GM18909 (cell line): ENCODE measurements around the gene ME1.
"Not testable (repeated sequence)": the region's sequence is repeated elsewhere in the genome, so short reads cannot be mapped to it uniquely, and the experiment has no call there.

Experiments used
- ATAC-seq: cut with Tn5 transposase; IDR thresholded peaks from one replicate; pipeline ENCODE4 v1.9.1; 2021; ENCODE audit warnings: mild to moderate bottlenecking; ENCODE audit not compliant: unreplicated experiment, poor library complexity

The ME1 gene

DNA sequence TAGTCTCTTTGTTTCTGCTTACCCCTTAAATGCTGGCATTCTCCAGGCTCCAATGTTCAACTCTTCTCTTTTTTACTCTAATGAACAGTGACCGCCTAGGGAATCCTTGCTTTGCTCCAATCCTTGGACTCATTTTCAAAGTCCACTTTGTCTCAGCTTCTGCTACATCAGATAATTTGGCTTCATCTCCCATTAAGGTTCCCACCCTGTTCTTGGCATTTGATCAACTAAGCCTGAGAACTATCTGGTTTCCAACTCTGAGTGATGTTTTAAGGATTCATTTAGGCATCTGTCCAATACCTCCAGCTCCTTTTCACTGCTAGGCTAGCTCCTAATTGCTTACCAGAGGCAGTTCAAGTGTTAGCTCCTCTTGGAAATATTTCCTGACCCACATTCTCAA, 64.9 kb downstream of the ME1 start:
- ATAC-seq: no peak

GRCh38 chr6:83362349-83362748, 68.5 kb downstream of the ME1 start:
- ATAC-seq: not testable (repeated sequence)

- no peak for ATAC-seq
These were observed 71.2 kb downstream of the ME1 start for GRCh38 chr6:83359638-83360037.

GRCh38 chr6:83354747-83355146, 76.1 kb downstream of the ME1 start:
- ATAC-seq: no peak

DNA sequence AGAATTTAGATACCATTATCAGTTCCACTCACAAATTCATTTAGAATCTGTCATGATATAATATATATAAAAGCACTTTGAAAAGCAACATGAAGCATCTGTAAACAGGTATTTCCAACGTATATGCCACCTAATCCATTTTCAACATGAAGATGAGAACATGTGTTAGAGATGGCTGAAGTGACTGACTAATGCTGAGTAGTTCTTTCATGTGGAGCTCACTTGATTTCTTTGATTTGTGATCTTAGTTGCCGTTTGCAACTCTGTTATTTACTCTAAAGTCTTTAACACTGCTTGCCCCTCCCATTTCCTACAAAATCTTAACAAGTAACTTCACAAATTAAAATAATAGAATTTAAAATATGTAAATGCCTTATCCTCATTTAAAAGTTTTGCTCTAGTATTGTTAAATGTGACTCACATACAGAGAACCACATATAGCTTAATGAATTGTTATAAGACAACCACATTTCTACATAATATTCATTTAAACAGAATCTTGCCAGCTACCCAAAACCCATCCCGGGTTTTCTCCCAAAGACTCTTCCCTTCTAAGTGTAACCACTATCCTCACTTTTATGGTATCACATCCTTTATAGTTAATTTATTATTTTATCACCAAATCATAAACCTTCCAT, 78.3 kb downstream of the ME1 start:
- no peak for ATAC-seq

DNA sequence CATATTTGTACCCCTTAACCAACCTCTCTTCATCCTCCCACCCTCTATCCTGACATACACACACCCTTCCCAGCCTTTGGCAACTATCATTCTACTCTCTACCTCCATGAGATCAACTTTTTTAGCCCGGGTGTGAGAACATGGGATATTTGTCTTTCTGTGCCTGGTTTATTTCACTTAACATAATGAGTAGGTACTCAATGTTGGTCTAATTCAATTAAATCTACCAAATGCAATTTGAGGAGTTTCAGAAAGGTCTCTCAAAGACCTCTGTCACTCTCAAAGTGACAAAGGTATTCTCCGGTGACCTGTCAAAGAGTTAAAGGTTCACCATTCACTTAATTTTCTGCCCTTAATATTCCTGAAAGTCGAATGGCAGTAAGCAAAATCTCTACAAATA, 87.7 kb downstream of the ME1 start:
- ATAC-seq: no peak

GRCh38 chr6:83341765-83342164, 89.1 kb downstream of the ME1 start:
- no peak for ATAC-seq

- ATAC-seq: not testable (repeated sequence)
These were observed 96.9 kb downstream of the ME1 start for GRCh38 chr6:83333916-83334315.

DNA sequence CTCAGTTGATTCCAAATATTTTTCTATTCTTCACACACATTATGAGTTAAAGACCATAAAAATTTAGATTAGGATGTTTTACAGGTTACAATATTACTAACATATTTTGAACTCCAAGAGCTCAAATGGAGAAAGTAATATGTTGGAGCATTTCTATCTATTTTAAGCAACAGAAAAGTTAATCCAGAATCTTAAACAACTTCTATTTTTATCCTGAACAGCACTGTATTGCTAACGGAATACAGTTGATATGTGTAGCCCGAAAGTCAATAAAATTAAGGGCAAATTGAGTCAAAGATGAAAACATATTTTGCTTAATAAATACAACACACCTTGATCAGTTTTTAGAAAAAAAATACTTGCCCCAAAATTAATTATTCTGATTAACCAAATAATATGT, 97.4 kb downstream of the ME1 start:
- no peak for ATAC-seq

GRCh38 chr6:83314693-83315092, 116.2 kb downstream of the ME1 start:
- no peak for ATAC-seq

- no peak for ATAC-seq
These were observed 117.0 kb downstream of the ME1 start for GRCh38 chr6:83313882-83314281.

DNA sequence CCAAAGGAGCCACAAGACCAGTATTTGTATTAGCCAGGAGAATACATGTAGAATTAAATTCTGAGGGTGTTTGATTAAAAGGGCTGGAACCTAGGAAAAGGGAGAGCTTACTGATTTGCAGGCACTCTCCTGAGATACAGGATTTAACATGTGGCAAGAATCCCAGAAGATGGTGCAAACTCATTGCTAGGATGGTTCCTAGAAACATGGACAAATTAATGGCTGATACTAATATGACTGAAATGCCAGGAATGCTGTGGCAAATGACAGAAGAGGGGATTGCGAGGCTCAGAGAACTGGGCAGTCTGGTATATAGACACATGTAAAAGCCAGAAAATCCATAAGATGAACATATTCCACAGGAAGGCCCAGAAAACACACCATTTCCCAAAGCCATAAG, 119.6 kb downstream of the ME1 start:
- ATAC-seq: no peak

DNA sequence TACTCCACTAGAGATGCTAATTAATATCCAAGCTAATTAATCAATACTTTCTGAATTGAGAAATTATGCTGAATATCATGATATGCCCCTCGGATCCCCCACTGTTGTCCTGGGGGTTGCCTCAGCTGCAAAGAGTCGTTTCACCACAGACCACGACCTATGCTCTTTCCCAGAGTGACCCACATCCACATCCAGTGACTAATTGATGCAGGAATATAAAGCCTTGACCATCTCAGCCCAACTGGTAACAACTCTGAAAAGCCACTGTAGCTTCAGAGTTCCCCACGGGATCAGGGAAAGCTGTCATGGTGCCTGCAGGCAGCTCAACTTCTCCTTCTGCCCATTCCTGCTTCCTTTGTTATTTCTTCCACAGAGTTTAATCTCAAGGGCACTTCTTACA, 120.8 kb downstream of the ME1 start:
- no peak for ATAC-seq

GRCh38 chr6:83309344-83309743, 121.5 kb downstream of the ME1 start:
- no peak for ATAC-seq

GRCh38 chr6:83308833-83309232, 122.0 kb downstream of the ME1 start:
- no peak for ATAC-seq

DNA sequence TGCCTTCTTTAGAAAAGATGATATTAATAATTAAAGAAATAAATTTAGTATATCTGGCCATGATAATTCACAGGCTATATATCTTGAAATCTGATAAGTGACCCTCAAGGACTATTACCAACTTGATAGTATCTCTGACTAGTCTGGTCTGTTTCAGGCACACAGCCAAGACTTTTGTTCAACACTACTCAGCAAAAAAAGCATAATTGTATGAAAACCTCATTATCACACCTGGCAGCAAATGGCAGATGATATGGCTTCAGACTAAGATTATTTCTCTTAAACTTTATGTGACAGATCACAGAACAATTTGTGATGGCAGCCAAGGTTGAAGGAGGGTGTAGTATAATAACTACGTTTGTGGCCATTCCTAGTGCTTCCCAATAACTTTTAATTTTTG, 123.0 kb downstream of the ME1 start:
- ATAC-seq: no peak

GRCh38 chr6:83303426-83303825, 127.4 kb downstream of the ME1 start:
- no peak for ATAC-seq

DNA sequence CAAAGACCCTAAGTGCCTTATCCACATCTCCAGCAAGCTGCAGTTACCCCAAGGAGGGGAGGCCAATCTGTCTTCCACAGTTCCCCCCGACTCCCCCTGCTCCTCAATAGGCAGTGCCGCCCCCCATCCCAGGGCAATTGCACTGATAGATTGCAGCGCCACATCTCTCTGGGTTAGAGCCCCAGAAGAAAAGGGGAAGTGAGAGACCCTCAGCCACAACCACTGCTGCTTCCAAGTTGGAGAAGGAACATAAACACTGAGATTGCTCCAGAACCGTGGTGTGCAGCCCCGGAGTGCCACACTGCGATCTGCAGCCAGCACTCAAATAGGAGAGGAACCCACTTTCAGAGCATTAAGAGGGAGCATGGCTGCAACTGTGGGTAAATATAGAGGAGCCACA, 136.2 kb downstream of the ME1 start:
- no peak for ATAC-seq

DNA sequence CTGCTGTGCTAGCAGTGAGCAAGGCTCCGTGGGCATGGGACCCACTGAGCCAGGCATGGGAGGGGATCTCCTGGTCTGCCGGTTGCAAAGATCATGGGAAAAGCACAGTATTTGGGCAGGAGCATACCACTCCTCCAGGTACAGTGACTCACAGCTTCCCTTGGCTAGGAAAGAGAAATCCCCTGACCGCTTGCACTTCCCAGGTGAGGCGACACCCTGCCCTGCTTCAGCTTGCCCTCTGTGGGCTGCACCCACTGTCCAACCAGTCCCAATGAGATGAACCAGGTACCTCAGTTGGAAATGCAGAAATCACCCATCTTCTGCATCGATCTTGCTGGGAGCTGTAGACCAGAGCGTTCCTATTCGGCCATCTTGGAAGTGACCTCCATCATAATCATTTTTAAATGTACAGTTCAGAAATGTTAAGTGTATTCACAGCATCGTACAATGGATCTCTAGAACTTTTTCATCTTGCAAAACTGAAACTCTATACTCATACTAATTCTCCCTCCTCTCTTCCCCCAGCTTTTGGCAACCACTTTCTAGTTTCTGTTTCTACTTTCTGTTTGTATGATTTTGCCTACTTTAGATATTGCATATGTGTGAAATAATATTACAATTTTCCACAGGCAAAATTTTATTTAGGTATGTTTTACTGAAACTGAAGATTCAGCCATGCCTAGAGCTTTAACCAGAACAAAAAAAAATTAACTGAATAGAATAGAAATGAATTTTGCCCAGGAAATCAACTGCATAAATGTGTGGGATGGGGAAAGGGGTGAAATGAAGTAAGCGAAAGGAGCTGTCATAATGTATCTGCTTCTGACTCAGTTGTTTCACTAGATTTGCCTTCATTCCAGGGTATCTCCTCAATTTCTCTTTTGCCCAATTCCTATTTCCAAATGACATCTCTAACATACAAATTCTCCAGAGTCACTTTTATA, 137.7 kb downstream of the ME1 start:
- ATAC-seq: peak; percentile 94

GRCh38 chr6:83287298-83287697, 143.6 kb downstream of the ME1 start:
- not testable (repeated sequence) for ATAC-seq

- no peak for ATAC-seq
These were observed 144.9 kb downstream of the ME1 start for GRCh38 chr6:83285917-83286316.

- ATAC-seq: no peak
These were observed 157.3 kb downstream of the ME1 start for GRCh38 chr6:83273596-83273995.
